Raji (cell line): ENCODE measurements around the gene SLC47A2.
A peak's percentile ranks its signal among the peaks of the same experiment; 100 is the strongest.

Experiments used
- POLR2A ChIP-seq: IDR thresholded peaks from 2 replicates; pipeline ENCODE4 v1.6.1; 2011; ENCODE audit warnings: low read depth, low read length, control low read depth; ENCODE audit not compliant: insufficient read depth

Gene SLC47A2

DNA sequence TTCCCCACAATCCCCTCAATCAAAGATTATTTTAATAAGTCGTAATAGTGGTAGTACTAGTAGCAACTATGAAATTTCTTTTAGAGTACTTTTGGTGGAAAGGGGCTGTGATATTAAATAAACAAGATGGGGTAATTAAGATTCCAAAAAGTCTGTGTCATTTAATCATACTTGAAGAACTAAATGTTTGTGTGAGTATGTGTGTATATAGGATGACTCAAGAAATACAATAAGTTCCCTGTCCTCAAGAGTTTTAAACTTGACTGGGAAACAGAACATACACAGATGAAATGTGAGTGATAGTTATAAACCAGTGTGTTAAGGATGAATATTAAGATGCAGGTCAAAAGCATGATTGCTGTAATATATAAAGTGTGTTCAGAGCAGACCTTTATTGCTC lies 65.6 kb downstream of the SLC47A2 start:
- TF ChIP-seq POLR2A: no peak

DNA sequence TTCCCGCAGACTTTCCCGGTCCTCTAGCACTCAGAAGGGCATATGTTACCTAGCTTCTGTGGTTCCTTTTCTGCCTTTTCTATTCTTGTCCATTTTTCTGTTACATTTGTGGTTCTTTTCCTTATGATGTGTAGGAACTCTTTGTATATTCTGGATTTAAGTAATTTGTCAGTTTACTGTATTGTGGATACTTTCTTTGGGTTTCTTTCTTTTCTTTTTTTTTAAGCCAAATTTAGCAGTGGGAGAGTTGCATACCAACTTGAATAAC lies 67.2 kb downstream of the SLC47A2 start:
- TF ChIP-seq POLR2A: no peak

DNA sequence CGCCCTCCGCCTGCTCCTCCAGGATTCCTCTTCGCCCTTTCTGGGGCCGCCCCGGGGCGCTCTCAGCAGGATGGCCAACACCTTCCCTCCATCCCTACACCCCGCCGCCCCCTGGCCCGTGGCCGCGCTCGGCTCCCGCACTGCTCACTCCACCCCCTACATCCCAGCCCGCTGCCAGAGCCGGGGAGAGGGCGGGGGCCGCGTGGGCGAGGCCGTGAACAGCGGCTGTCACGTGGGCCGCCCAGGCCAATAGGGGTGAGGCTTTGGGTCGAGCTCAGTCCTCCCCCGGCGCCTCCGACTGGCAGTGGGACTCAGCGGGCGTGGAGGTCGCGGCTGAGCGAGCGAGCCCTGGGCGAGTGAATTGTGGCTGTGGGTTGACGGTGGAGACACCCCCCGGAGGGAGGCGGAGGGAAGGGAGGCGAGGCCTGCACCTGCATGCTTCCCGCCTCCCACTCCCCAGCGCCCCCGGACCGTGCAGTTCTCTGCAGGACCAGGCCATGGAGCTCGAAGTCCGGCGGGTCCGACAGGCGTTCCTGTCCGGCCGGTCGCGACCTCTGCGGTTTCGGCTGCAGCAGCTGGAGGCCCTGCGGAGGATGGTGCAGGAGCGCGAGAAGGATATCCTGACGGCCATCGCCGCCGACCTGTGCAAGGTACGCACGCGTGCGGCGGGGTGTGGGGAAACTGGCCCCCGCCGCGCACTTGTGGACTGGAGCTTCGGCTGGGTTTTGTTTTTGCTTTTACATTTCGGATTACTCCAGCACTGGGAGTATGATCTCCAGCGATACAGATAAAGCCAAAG lies 67.7 kb downstream of the SLC47A2 start, which contains the start of gene ALDH3A2:
ALDH3A2 (plus strand) TSS at position 277 of the 799 bp plus-strand sequence; CDS start at position 498, 221 bp downstream.
- peak; percentile 74 for TF ChIP-seq POLR2A

DNA sequence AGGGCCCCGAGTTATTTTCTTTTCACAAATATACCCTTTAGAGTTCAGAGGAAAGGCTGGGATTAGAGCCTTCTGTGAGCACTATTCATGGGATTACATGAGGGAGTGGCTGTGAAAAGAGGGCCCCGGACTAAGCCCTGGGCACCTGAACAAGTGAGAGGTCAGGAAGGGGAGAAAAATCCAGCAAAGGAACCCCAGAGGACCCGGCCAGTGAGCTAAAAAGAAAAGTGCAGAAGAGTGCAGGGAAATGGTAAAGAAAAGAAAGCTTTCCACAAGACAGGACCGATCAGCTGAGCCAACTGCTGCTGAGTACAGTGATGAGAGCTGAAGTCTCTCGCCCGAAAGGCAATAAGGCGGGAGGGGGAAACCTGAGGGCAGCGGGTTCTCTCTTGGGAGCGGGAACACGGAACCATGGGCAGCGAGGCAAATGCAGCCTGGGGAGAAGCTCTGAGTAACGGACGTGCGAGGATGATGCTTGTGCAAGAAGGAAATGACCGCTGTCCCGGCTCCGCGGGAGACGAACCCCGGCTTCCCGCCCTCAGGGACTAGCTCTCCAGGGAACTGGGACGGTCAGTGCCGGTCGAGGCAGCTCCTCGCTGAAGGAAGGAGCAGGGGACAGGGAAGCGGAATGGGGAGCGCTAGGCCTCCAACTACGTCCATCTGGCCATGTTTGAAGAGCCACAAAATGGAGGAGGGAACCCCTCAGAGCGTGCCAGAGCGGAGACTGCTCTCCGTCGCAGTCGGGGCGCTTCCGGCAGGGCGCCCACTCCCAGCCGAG lies 68.5 kb downstream of the SLC47A2 start:
- no peak for TF ChIP-seq POLR2A

DNA sequence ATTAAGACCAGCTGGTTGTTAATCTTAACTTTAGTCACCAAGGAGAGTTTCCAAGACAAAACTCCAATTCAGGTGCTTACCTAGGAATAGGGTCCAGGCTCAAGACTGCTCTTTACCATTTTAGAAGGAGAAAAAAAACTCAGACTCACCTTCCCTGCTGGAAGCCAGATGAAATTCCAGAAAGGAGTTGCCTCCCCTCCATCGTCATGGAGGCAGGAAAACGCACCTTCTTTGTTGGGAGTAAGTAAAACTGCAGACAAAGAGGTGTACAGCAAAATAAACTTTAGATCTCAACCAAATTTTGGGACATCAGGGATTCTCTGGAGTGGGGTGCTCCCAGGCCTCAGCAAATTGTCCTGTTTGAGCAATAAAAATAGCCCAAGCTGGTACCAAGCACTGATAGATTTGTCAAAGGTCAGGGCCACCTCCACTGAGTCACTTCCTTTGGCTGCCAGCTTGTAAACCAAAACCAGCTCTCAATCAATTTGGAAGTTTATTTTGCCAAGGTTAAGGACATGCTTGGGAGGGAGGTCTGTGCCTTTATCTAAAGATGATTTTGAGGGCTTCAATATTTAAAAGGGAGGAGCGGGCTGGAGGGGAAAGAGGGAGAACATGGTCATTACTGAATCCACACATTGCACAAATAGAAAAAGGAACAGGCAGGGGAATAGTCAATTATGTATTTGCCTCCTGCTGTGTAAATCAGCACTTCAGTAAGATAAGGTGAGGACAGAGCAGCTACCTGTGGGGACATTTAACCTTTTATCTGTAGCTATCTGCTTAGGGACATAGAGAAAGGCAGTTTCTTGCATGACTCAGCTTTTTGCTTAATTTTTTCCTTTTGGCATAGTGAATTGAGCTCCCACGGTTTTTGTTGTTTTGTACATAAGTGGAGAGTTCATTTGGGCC lies 69.3 kb downstream of the SLC47A2 start:
- no peak for TF ChIP-seq POLR2A

DNA sequence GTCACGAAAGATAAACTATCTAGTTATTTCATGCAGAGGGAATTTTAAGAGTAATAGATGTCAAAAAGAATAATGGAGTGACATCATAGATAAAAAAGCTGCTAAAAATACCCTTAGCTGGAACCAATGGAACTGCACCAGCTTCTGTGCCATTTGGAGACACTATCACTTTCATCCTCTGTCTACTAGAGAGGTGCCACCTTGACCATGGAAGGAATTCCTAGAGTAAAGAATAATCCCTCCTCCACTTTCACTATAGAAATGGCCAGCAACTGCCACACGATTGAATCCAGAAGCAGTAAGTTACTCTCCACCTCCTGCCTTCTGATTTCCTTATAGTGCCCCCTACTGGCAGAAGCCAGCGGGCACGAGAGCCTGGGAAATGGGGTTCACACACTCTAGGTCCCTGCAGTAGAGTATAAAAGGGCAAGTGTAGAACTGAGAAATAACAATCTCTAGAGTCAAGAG lies 70.6 kb downstream of the SLC47A2 start:
- TF ChIP-seq POLR2A: no peak

DNA sequence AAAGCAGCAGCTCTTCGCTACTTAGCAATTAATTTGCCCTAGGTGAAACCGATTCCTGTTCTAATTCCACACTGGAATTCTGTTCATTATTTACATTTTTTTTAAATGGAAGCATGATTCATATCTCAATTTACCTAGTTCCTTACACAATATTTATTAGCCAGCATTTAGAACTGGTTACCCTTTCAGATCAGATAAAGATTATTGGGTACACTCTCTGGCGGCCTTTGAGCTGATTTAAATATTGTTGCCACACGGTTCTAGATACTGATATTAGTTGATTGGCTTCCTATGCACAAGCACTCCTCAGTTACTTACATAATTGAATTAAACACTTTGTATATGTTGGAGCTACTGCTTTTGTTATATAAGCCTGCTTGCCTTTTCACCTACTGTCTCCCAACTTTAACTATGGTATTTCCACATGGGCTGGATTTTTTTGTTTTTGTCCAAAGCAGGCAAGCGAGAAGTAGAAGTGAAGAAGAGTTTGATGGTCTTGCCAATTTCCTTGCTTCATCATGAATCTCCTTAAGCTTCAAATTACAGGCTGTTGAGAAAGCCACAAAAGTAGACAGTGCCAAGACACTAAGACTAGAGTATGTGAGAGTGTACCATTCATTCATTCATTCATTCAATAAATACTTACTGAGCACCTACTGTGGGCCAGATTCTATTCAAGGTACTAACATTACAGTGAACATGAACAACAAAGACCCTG lies 71.7 kb downstream of the SLC47A2 start:
- TF ChIP-seq POLR2A: no peak

DNA sequence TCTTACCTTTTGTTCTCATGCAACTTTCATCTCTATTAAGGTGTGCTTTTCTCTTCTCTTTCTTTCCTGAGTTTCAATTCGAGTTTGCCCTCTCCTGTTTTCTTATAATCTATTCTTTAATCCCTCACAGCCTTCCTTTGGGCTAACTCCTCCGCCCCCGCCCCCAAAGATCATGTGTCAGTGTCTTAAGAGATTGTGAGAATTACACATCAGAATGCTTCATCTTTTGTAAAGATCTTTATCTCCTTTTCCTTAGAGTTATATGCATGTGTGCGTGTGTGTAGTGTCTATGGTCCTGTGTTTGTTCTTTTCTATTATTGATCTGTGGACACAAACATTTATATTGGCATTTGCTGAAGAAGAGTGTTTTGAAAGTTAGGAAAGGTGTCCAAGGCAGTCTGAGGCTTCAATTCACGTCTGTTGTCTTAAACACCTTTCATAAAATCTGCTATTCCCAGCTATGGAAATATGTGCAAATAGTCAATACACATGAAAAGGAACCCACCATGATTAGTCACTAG lies 74.0 kb downstream of the SLC47A2 start:
- no peak for TF ChIP-seq POLR2A

DNA sequence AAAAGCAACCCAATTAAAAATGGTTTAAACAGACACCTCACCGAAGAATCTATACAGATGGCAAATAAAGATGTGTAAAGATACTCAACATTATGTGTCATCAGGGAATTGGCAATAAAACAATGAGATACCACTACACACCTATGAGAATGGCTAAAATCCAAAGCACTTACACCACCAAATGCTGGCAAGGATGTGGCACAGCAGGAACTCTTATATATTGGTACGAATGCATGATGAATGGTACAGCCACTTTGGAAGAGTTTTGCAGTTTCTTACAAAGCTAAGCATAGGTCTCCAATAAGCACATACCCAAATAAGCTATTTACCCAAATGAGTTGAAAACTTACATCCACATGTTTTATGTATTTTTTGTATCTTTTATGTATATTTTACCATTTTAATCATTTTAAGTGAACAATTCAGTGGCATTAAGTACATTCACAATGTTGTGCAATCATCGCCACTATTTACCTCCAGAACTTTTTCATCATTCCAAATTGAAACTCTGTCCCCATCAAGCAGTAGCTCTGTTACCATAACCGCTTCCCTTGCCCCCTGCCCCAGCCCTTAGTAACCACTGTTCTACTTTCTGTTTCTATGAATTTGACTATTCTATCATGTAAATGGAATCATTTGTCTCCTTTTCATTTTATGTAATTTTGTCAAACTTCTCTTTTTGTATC lies 74.6 kb downstream of the SLC47A2 start:
- no peak for TF ChIP-seq POLR2A

DNA sequence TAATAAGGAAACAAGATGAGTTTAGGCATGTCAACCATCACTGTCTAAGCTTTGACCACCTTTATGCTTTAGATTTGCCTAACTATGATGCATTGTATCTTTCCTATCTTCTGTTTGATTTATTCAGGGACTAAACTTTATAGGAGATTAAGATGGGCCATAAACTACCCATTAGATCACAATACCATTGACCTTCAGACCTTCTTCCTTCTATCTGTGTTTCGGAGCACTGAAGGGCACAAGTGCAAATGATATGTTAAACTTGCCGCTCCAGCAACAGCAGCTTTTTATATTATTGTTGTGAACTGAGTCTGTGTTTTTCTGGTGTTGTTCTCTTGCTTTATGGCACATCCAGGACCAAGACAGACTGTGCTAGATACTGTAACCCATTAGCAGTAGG lies 84.5 kb downstream of the SLC47A2 start:
- TF ChIP-seq POLR2A: no peak

DNA sequence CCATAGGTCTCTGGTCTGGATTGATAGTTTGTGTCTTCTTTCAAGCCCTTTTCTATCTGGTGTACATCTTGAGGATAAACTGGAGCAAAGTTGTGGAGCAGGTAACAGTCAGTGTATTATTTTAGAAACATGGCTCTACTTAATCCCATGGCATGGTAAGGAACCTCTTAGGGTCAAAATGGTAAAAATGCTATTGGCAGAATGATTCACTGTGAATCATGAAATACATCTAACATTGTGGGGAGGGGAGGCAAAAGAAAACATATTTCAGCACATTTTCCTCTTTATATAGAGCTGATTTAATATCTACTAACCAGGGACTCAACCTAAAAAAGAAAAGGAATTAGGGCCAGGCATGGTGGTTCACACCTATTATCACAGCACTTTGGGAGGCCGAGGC lies 85.7 kb downstream of the SLC47A2 start:
- TF ChIP-seq POLR2A: no peak

DNA sequence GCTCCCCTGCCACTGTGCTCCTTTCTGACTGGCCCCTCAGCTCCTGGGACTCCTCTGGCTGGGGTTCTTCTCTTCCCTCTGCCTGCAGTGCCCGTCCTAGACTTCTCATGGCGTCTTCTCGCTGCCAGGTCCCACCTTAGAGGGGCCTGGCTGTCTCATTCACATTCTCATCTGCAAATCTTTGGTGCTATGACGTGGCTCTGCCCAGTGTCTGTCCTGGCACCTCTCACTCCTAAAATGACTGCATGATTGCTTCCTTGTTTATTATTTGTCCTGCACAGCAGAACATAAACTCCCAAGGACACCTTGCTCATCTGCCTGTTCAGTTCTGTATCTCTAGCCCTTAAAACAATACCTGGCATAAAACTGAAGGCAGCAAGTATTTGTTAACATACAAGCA lies 86.3 kb downstream of the SLC47A2 start:
- no peak for TF ChIP-seq POLR2A

DNA sequence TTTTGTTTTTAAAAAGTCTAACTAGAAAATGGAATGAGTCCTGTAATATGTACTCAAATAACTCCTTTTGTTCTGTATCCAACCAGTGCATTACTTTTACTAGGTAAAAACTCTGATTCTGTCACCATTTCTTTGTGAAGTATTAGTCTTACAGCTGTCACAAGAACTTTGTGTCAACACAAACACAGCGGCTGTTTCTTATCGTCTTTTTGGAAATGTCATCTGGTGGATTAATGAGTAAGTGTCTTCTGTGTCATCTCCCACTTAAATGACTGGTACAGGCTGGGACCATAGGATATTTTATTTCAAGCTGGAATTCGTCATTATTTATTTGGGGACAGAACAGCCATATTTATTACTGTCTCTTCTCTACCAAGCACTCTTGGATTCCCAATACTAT lies 86.9 kb downstream of the SLC47A2 start:
- TF ChIP-seq POLR2A: no peak
